C4-2B (cell line): ENCODE results near the gene SLC24A3.

ENCODE experiments used
- H3K27ac ChIP-seq: fragments of 450-650 bp; 2 replicates; pipeline ENCODE4 v1.5.1; 2017
- CTCF ChIP-seq: fragments of 450-650 bp; conservative IDR thresholded peaks from 2 replicates; pipeline ENCODE4 v1.5.1; 2017; ENCODE audit warnings: mild to moderate bottlenecking
- ZFX ChIP-seq: fragments of 450-650 bp; IDR thresholded peaks from 2 replicates; pipeline ENCODE4 v1.6.1; 2017

Gene SLC24A3

GRCh38 chr20:19544684-19545083, 332.2 kb downstream of the SLC24A3 start:
- H3K27ac ChIP-seq: no peak overlapping the region

GRCh38 chr20:19546648-19547047, 334.2 kb downstream of the SLC24A3 start:
- H3K27ac ChIP-seq: no peak overlapping the region
- TF ChIP-seq CTCF (no peak), ZFX (no peak)

More at GRCh38 chr20:19544684-19545083, 332.2 kb downstream of the SLC24A3 start:
- TF ChIP-seq CTCF (no peak), ZFX (no peak)

- H3K27ac ChIP-seq: no peak overlapping the region
- no peak for TF ChIP-seq CTCF
- no peak for TF ChIP-seq ZFX
These were observed 335.1 kb downstream of the SLC24A3 start for GRCh38 chr20:19547547-19547946.

GRCh38 chr20:19549896-19550295, 337.5 kb downstream of the SLC24A3 start:
- no peak for TF ChIP-seq CTCF
- TF ChIP-seq ZFX: no peak

GRCh38 chr20:19552221-19553180, 340.1 kb downstream of the SLC24A3 start:
- H3K27ac ChIP-seq: no peak overlapping the region
- no peak for TF ChIP-seq ZFX
- no peak for TF ChIP-seq CTCF

More at GRCh38 chr20:19549896-19550295, 337.5 kb downstream of the SLC24A3 start:
- H3K27ac ChIP-seq: no peak overlapping the region

GRCh38 chr20:19554666-19555065, 342.2 kb downstream of the SLC24A3 start:
- TF ChIP-seq ZFX: no peak
- TF ChIP-seq CTCF: no peak
- H3K27ac ChIP-seq: no peak overlapping the region

GRCh38 chr20:19555726-19556125, 343.3 kb downstream of the SLC24A3 start:
- no peak for TF ChIP-seq CTCF
- TF ChIP-seq ZFX: no peak

More at GRCh38 chr20:19555726-19556125, 343.3 kb downstream of the SLC24A3 start:
- H3K27ac ChIP-seq: no peak overlapping the region
